Astrocyte (in vitro differentiated cells and primary cell): ENCODE results near the gene GBF1.

Experiments used
- CTCF ChIP-seq: IDR thresholded peaks from 2 replicates; pipeline ENCODE4 v1.5.1; 2011; ENCODE audit warnings: low read depth, mild to moderate bottlenecking, inconsistent platforms, low read length, moderate library complexity; ENCODE audit not compliant: insufficient read depth
- EZH2 ChIP-seq: IDR thresholded peaks from 2 replicates; pipeline ENCODE4 v1.6.1; 2012; ENCODE audit warnings: mild to moderate bottlenecking, low read length, inconsistent platforms; ENCODE audit not compliant: insufficient read depth

DNA sequence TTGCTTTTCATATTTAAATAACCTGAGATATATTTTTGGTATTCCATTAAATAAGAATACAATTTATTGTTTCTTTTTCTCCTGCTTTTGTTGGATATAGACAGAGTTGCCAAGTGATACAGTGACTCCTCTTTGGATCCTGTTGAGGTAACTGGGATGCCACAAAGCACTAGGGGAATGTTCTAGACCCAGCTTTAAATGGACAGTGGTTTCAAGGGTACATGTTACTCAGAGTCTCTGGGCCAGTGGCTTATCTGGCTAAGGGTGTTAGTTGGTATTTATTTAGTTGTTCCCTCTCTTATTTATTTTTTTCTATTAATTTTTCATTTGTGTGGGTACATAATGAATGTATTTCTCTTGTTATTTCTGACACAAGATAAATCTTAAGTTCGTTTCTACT, 9.1 kb downstream of the GBF1 start:
- TF ChIP-seq CTCF (no peak), EZH2 (no peak)
